HL-60 (cell line): ENCODE data around the gene NDUFA11.

Experiments
- DNase-seq, 2 experiments: peaks; one replicate each; pipeline ENCODE4 v3.0.0-alpha.2; 2010 to 2020; ENCODE audit warnings: low read depth in 1 of 2, low spot score in 1 of 2
- H3K27ac ChIP-seq: fragments of 250-450 bp; sonication (Bioruptor Pico); replicated peaks from 2 replicates; pipeline ENCODE4 v1.5.1; 2020; ENCODE audit warnings: mild to moderate bottlenecking, moderate library complexity
- H3K27me3 ChIP-seq: fragments of 250-450 bp; sonication (Bioruptor Pico); 2 replicates; pipeline ENCODE4 v1.5.1; 2021; ENCODE audit warnings: mild to moderate bottlenecking, moderate library complexity; ENCODE audit not compliant: insufficient read depth, poor library complexity, severe bottlenecking
- H3K4me3 ChIP-seq: replicated peaks from 2 replicates; pipeline ENCODE4 v1.5.1; 2011; ENCODE audit warnings: mild to moderate bottlenecking, control low read depth, low read length; ENCODE audit not compliant: insufficient read depth
- GABPA ChIP-seq: IDR thresholded peaks from 2 replicates; pipeline ENCODE4 v1.6.1; 2012; ENCODE audit warnings: low read depth
- POLR2AphosphoS5 ChIP-seq: IDR thresholded peaks from 2 replicates; pipeline ENCODE4 v1.6.1; 2012; ENCODE audit warnings: low read depth
- SPI1 ChIP-seq: IDR thresholded peaks from 2 replicates; pipeline ENCODE4 v1.6.1; 2012; ENCODE audit warnings: low read depth, mild to moderate bottlenecking, borderline replicate concordance
- TF ChIP-seq, protein P1 (sequence below): IDR thresholded peaks from 2 replicates; pipeline ENCODE4 v1.6.1; 2012; ENCODE audit warnings: low read depth; ENCODE audit not compliant: insufficient replicate concordance
- TF ChIP-seq, protein P2 (sequence below): IDR thresholded peaks from one replicate; pipeline ENCODE4 v1.5.1; 2011; ENCODE audit warnings: low read length, control low read depth, inconsistent platforms; ENCODE audit not compliant: insufficient read depth

Gene NDUFA11

DNA sequence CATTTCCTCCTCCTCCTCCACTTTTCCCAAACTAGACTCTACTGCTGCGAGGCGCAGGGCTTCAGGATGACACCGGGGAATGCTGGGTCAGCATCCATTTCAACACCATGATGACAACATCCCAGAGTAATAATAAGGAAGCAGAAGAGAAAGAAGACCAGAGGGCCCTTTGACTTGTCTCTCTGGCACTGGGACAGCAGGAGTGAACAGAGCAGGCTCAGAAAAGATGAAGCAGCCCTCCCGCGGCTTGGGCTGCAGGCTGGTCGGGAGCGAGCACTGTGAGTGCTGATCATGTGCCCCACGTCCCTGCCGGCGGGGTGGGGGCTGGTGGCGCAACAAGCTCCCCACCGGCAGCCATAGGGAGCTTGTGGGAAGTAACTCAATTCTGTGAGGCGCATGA is 43.8 kb upstream of the NDUFA11 start:
- peak; percentile 65 to 72 for DNase-seq
- H3K4me3 ChIP-seq, result no peak overlapping the region

DNA sequence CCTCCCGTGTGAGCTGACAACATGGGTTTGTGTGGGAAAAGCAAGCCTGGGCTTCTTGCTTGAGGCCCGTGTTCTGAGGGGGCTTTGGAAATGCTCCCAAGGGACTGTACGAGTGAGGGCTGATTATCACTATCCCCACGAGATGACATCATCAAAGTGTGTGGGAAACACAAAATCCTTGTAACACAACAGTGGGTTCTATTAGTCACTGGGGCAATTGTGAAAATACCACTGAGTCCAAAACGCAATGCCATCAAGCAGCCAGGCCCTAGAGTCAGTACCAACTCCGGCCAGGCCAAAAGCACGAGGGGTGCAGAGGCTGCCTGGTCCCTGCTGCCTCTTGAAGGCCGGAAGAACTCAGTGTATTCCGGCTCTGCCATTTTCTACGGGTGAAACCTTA is 40.0 kb upstream of the NDUFA11 start:
- no peak overlapping the region for H3K4me3 ChIP-seq
- TF ChIP-seq, protein P1, sequence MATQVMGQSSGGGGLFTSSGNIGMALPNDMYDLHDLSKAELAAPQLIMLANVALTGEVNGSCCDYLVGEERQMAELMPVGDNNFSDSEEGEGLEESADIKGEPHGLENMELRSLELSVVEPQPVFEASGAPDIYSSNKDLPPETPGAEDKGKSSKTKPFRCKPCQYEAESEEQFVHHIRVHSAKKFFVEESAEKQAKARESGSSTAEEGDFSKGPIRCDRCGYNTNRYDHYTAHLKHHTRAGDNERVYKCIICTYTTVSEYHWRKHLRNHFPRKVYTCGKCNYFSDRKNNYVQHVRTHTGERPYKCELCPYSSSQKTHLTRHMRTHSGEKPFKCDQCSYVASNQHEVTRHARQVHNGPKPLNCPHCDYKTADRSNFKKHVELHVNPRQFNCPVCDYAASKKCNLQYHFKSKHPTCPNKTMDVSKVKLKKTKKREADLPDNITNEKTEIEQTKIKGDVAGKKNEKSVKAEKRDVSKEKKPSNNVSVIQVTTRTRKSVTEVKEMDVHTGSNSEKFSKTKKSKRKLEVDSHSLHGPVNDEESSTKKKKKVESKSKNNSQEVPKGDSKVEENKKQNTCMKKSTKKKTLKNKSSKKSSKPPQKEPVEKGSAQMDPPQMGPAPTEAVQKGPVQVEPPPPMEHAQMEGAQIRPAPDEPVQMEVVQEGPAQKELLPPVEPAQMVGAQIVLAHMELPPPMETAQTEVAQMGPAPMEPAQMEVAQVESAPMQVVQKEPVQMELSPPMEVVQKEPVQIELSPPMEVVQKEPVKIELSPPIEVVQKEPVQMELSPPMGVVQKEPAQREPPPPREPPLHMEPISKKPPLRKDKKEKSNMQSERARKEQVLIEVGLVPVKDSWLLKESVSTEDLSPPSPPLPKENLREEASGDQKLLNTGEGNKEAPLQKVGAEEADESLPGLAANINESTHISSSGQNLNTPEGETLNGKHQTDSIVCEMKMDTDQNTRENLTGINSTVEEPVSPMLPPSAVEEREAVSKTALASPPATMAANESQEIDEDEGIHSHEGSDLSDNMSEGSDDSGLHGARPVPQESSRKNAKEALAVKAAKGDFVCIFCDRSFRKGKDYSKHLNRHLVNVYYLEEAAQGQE, result no peak
- TF ChIP-seq GABPA (no peak), SPI1 (no peak), POLR2AphosphoS5 (no peak)
- TF ChIP-seq, protein P2, sequence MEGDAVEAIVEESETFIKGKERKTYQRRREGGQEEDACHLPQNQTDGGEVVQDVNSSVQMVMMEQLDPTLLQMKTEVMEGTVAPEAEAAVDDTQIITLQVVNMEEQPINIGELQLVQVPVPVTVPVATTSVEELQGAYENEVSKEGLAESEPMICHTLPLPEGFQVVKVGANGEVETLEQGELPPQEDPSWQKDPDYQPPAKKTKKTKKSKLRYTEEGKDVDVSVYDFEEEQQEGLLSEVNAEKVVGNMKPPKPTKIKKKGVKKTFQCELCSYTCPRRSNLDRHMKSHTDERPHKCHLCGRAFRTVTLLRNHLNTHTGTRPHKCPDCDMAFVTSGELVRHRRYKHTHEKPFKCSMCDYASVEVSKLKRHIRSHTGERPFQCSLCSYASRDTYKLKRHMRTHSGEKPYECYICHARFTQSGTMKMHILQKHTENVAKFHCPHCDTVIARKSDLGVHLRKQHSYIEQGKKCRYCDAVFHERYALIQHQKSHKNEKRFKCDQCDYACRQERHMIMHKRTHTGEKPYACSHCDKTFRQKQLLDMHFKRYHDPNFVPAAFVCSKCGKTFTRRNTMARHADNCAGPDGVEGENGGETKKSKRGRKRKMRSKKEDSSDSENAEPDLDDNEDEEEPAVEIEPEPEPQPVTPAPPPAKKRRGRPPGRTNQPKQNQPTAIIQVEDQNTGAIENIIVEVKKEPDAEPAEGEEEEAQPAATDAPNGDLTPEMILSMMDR, result no peak
- DNase-seq, result no peak
- no peaks in the 10 kb centered on the region for H3K27me3 ChIP-seq
- H3K27ac ChIP-seq, result no peak overlapping the region

More for the DNA sequence above, 43.8 kb upstream of the NDUFA11 start:
- no peaks in the 10 kb centered on the region for H3K27me3 ChIP-seq
- TF ChIP-seq, protein P1, result no peak
- TF ChIP-seq POLR2AphosphoS5, result no peak
- no peak for TF ChIP-seq GABPA
- TF ChIP-seq, protein P2, result no peak
- no peak overlapping the region; the same call in 1 of the 2 replicates for H3K27ac ChIP-seq

DNA sequence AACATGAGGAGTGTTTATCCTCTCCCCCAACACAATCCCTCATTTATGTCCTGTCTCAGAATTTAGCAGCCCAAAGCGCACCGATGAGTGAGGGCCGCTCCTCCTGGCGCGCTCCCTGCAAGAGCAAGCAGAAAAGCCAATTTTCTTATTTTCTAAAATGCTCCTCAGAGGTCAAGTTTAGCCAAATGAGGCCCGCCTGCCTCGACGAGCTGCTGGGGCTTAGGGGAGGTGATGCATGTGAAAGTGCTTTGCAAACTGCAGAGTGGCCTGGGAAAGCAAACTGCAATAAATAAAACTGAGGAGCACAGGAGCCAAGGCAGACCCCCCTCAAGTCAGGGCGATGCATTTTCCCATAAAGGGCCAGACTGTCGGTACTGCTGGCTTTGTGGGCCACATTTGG is 39.5 kb upstream of the NDUFA11 start:
- Histone ChIP-seq H3K27me3 (no peaks in the 10 kb centered on the region), H3K4me3 (no peak overlapping the region), H3K27ac (no peak overlapping the region)
- TF ChIP-seq SPI1, result no peak
- TF ChIP-seq POLR2AphosphoS5, result no peak
- no peak for TF ChIP-seq GABPA
- TF ChIP-seq, protein P1, result no peak
- TF ChIP-seq, protein P2, result no peak
- no peak for DNase-seq
